ENCODE results near the gene ABTB1.
A peak's percentile ranks its signal among the peaks of the same experiment; 100 is the strongest.

The ABTB1 gene

DNA sequence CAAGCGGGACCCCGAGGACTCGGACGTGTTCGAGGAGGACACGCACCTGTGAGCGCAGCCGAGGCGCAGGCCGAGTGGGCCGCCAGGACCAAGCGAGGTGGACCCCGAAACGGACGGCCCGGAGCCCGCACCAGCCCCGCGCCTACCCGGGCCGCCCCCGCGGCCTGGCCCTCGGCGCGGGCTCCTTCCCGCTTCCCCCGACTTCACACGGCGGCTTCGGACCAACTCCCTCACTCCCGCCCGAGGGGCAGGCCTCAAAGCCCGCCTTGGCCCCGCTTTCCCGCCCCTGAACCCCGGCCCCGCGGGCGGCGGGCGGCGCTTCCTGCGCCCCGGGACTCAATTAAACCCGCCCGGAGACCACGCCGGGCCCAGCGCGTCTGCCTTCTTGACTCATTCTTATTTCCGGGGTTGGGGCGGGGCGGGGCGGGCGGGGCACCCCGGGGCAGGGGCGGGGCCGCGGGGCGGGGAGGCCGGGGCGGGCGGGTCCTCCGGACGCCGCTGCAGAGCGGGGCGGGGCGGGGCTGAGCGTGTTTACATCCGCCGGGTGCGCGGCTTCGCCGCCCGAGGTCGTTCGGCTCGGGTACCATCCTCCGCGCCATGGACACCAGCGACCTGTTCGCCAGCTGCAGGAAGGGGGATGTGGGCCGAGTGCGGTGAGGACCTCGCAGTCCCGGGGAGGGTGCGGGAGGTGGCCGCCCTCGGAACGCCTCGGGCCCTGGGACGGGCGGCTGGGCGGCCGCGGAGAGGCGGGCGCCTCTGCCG, at the start of gene ABTB1:
TSS of gene ABTB1 (plus strand) at position 524 of the 762 bp plus-strand sequence. CDS start at position 598, 74 bp downstream.
- peak; percentile 97 for DNase-seq (ENCODE audit: low spot score)

GRCh38 chr3:127624063-127624462, 48.7 kb upstream of the ABTB1 start:
- no peak for DNase-seq (ENCODE audit: low spot score)

GRCh38 chr3:127625821-127626220, 46.9 kb upstream of the ABTB1 start:
- no peak for DNase-seq (ENCODE audit: low spot score)

DNA sequence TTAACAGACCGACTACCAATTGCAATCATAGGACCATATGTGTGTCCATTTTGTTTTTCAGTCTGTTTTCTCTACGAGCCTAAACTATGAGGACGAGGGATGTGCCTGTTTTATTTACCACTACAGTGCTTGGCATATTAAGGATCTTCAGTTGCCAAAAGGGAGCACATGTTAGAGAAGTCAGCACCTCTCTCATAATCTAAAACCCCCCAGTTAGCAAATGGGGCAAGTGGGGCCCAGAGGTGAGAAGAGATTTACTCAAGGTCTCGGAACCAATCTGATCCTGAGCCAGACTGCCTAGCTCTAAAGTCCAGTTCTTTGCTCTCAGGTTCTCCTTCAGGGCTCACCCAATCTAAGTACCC, 44.3 kb upstream of the ABTB1 start:
- no peak for DNase-seq (ENCODE audit: low spot score)

- peak; percentile 100 for DNase-seq (ENCODE audit: low spot score)
These were observed 43.8 kb upstream of the ABTB1 start, which contains the start of gene PODXL2 for GRCh38 chr3:127628788-127629466. PODXL2 (plus strand) TSS chr3:127629185; CDS start chr3:127629220, 35 bp downstream.

DNA sequence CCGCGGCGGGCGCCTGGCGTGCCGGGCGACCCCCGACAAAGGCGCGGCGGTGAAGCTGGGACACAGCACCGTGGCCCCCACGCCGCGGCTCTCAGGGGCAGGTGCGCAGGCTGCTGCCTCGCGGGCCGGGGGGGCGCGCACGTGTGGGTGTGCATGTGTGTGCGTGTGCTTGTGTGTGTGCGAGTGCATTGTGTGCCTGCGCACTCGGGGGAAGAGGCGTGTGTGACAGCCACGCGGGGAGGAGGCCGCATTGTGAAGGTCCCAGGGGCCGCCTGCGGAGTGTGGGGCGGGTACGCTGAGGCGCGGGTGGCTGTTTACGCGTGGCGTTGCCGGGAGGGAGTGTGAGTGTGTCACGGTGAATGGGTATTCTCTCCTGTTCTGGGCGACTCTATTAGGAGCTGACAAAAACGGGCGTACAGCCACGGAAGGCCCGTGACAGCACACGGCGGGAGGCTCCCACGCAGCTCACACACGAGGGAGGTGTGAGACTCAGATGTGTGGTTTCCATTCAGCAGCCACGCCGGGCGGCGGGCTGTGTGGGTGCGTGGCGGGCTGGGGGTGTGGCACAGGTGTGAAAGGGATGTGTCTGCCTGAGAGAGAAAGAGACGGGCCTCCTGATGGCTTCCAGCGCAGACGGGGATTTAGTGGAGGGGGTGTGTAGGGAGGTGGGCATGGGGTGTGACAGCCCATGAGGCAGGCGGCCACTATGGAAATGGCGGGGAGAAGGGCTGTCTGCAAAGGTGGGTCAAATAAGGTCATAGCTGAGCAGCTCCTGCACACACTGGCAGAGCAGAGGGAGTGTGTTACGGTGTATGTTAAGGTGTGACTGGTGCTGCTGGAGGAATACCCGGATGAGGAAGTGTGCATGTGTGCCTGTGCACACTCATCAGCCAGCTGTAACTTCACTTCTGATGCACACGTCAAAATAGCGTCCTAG, 43.0 kb upstream of the ABTB1 start:
- DNase-seq (ENCODE audit: low spot score): peak; percentile 61

- peak; percentile 77 for DNase-seq (ENCODE audit: low spot score)
These were observed 41.7 kb upstream of the ABTB1 start for GRCh38 chr3:127630811-127631714.

DNA sequence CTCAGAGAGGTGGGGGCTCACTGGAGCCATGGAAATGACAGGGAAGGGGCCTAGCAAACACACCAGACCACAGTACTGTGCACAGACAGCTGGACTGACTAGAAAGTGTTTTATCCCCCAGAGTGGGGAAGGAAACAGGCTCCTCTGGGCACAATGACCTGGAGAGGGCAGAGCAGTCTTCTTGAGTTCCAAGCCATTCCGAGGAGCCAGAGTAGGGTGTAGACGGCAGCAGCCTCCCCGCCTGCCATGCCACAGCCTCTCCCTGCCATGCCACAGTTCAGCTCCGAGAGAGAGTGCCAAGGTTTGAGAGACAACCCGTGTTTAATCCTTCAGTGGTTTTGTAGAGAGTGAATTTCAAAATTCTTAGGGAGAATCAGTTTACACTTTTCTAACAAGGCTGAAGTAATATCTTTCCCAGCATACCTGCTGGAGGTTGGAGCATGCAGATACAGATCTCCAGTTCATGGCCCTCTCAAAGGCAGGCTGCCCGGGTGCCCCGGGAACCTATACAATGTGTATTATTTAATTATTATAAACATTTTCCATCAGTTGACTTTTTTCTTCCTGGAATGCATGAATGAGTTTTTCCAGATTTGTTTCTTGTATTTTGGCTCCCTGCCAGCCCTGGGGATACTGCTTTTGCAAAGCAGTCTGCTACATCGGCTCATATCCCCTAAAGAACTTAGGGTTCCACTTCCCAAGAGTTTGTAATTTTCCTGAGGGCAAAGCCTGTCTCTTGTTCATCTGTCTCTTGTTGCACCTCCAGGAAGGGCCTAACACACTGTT, 40.5 kb upstream of the ABTB1 start:
- DNase-seq (ENCODE audit: low spot score): peak; percentile 58

- no peak for DNase-seq (ENCODE audit: low spot score)
These were observed 38.1 kb upstream of the ABTB1 start for GRCh38 chr3:127634653-127635052.

- no peak for DNase-seq (ENCODE audit: low spot score)
These were observed 35.2 kb upstream of the ABTB1 start for GRCh38 chr3:127637546-127637945.

GRCh38 chr3:127637971-127638370, 34.8 kb upstream of the ABTB1 start:
- no peak for DNase-seq (ENCODE audit: low spot score)

GRCh38 chr3:127639173-127640041, 33.3 kb upstream of the ABTB1 start:
- DNase-seq (ENCODE audit: low spot score): no peak

- no peak for DNase-seq (ENCODE audit: low spot score)
These were observed 32.8 kb upstream of the ABTB1 start for GRCh38 chr3:127640042-127640355.

- no peak for DNase-seq (ENCODE audit: low spot score)
These were observed 27.9 kb upstream of the ABTB1 start for GRCh38 chr3:127644641-127645370.

GRCh38 chr3:127645371-127646015, 27.3 kb upstream of the ABTB1 start:
- no peak for DNase-seq (ENCODE audit: low spot score)

GRCh38 chr3:127646501-127647046, 26.2 kb upstream of the ABTB1 start:
- DNase-seq (ENCODE audit: low spot score): no peak

GRCh38 chr3:127647166-127647844, 25.4 kb upstream of the ABTB1 start:
- DNase-seq (ENCODE audit: low spot score): no peak

DNA sequence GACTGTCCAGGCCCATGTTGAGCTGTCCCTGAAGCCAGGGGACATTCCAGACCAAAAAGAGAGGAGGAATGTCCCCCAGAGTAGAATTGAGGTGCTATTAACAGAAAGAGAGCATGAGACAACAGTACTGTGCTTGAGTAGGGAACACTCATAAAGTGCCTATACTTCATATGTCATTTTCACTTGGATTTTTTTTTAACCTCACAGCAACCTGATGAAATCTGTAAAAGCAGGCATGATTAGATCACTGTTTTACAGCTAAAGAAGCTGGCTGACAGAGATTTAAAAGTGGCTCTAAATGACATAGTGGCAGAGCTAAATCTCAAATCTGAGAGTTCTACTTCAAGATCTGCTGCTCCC, 24.9 kb upstream of the ABTB1 start:
- no peak for DNase-seq (ENCODE audit: low spot score)

Data from D341Med (cell line).